Prostate gland (tissue), 2 donors: ENCODE results near the gene IFIT1B.

Source experiments
- CTCF ChIP-seq, 4 experiments: fragments of 200-600 bp in 2 of 4; fragments of 450-650 bp in 2 of 4; sonication (generic) in 2 of 4; IDR thresholded peaks; 1 replicate in 3 of 4; 2 replicates in 1 of 4; pipeline ENCODE4 v1.5.1; 2016 to 2019; ENCODE audit warnings: antibody characterized with exemption in 4 of 4, mild to moderate bottlenecking in 2 of 4, moderate library complexity in 2 of 4
- POLR2A ChIP-seq: fragments of 450-650 bp; IDR thresholded peaks from one replicate; pipeline ENCODE4 v1.6.1; 2016; ENCODE audit warnings: antibody characterized with exemption, mild to moderate bottlenecking
- POLR2AphosphoS5 ChIP-seq: sonication (generic); formaldehyde crosslinking; IDR thresholded peaks from one replicate; pipeline ENCODE4 v1.6.1; 2017; ENCODE audit warnings: antibody characterized with exemption

GRCh38 chr10:89428877-89429276 lies 51.0 kb downstream of the IFIT1B start:
- TF ChIP-seq CTCF (IDR thresholded peaks at IDR 0.05): no peak
- TF ChIP-seq POLR2A: no peak
- no peak for TF ChIP-seq POLR2AphosphoS5
